H1 (cell line): ENCODE data around the gene GNGT2. TPM values are rescaled to one million over a fixed set of nuclear protein-coding genes. Genes with fewer than 3 reads are reported as not detected.

ENCODE experiments used
- CTCF ChIA-PET: fragments of 300-600 bp; sonication (Branson Sonifier 250); formaldehyde crosslinking; loops from one replicate; lab custom pipeline; 2021; ENCODE audit not compliant: partially characterized antibody; lab: Charles Lee
- POLR2A ChIA-PET: fragments of 300-600 bp; sonication (Branson Sonifier 250); formaldehyde crosslinking; loops from one replicate; lab custom pipeline; 2021; ENCODE audit warnings: inconsistent platforms; ENCODE audit not compliant: partially characterized antibody; lab: Charles Lee
- DNase-seq, 2 experiments: peaks; one replicate each; pipeline versions ENCODE4 v3.0.0 to v3.0.0-alpha.2; 2010 to 2022; ENCODE audit warnings: low spot score in 2 of 2, low read depth in 1 of 2, mixed read lengths in 1 of 2
- FAIRE-seq: peaks from 2 replicates; lab custom pipeline; 2011; peaks lifted over from hg19 to GRCh38; lab: Jason Lieb, UNC
- H2AFZ ChIP-seq: 2 replicates; pipeline ENCODE4 v1.8.1; 2012; ENCODE audit warnings: low read length, inconsistent platforms
- H2AK5ac ChIP-seq: 2 replicates; pipeline ENCODE4 v1.6.1; 2013; ENCODE audit warnings: low read depth, low read length
- H2BK120ac ChIP-seq: replicated peaks from 2 replicates; pipeline ENCODE3; 2013; ENCODE audit warnings: low read depth, low read length, inconsistent platforms
- H2BK12ac ChIP-seq: 2 replicates; pipeline ENCODE4 v1.6.1; 2013; ENCODE audit warnings: low read depth, low read length
- H2BK15ac ChIP-seq: 2 replicates; pipeline ENCODE4 v1.6.1; 2013; ENCODE audit warnings: low read length
- H2BK20ac ChIP-seq: 2 replicates; pipeline ENCODE4 v1.6.1; 2013; ENCODE audit warnings: low read length
- H2BK5ac ChIP-seq: 2 replicates; pipeline ENCODE4 v1.6.1; 2013; ENCODE audit warnings: low read depth, low read length
- H3K14ac ChIP-seq: 2 replicates; pipeline ENCODE4 v1.6.1; 2013; ENCODE audit warnings: inconsistent platforms; ENCODE audit not compliant: insufficient read length
- H3K18ac ChIP-seq: 2 replicates; pipeline ENCODE4 v1.6.1; 2013; ENCODE audit warnings: low read length; ENCODE audit errors: extremely low read depth
- H3K23ac ChIP-seq: 2 replicates; pipeline ENCODE4 v1.6.1; 2013; ENCODE audit warnings: inconsistent platforms; ENCODE audit not compliant: insufficient read length
- H3K23me2 ChIP-seq: 2 replicates; pipeline ENCODE4 v1.6.1; 2013; ENCODE audit warnings: low read depth, low read length
- H3K27ac ChIP-seq: 2 replicates; pipeline ENCODE4 v1.6.1; 2011; ENCODE audit warnings: low read depth, low read length, inconsistent platforms
- H3K27me3 ChIP-seq, 4 experiments: replicated peaks in 1 of 4; 1 replicate in 1 of 4; 2 replicates in 3 of 4; pipeline versions ENCODE4 v1.6.1 to v1.8.1; 2011 to 2013; ENCODE audit warnings: low read length in 3 of 4, mild to moderate bottlenecking in 3 of 4, inconsistent platforms in 2 of 4, mixed read lengths in 2 of 4, moderate library complexity in 1 of 4; ENCODE audit not compliant: control insufficient read depth in 3 of 4, insufficient read depth in 3 of 4; ENCODE audit errors: extremely low read depth in 1 of 4
- H3K36me3 ChIP-seq, 4 experiments: 2 replicates each; pipeline versions ENCODE4 v1.6.1 to v1.8.1; 2011 to 2013; ENCODE audit warnings: mild to moderate bottlenecking in 4 of 4, low read length in 3 of 4, moderate library complexity in 2 of 4, control low read depth in 1 of 4, inconsistent platforms in 1 of 4; ENCODE audit not compliant: insufficient read depth in 4 of 4, control insufficient read depth in 2 of 4
- H3K4ac ChIP-seq: replicated peaks from 2 replicates; pipeline ENCODE3; 2013; ENCODE audit warnings: low read length, low read depth, mixed read lengths, inconsistent platforms; ENCODE audit not compliant: insufficient read length
- H3K4me1 ChIP-seq, 4 experiments: replicated peaks in 1 of 4; 1 replicate in 1 of 4; 2 replicates in 3 of 4; pipeline versions ENCODE4 v1.6.1 to v1.8.1; 2011 to 2013; ENCODE audit warnings: low read length in 3 of 4, inconsistent platforms in 2 of 4, mixed read lengths in 1 of 4; ENCODE audit not compliant: insufficient read depth in 4 of 4, control insufficient read depth in 3 of 4
- H3K4me2 ChIP-seq, 2 experiments: 2 replicates each; pipeline versions ENCODE4 v1.6.1 to v1.8.1; 2011 to 2013; ENCODE audit warnings: low read depth in 2 of 2, low read length in 2 of 2, control low read depth in 1 of 2, inconsistent platforms in 1 of 2, mild to moderate bottlenecking in 1 of 2; ENCODE audit not compliant: insufficient read depth in 1 of 2
- H3K4me3 ChIP-seq, 4 experiments: fragments of 200-600, 300-600 bp in 1 of 4; sonication (generic), shearing (Covaris generic), sonication (Bioruptor Twin) in 1 of 4; 2 replicates each; pipeline versions ENCODE4 v1.5.1 to v1.8.1; 2011 to 2016; ENCODE audit warnings: low read length in 4 of 4, low read depth in 3 of 4, control low read depth in 2 of 4, inconsistent platforms in 2 of 4, mild to moderate bottlenecking in 2 of 4, mixed read lengths in 1 of 4, moderate library complexity in 1 of 4; ENCODE audit not compliant: insufficient read depth in 2 of 4; ENCODE audit errors: extremely low read depth in 1 of 4
- H3K56ac ChIP-seq: replicated peaks from 2 replicates; pipeline ENCODE3; 2013; ENCODE audit warnings: low read depth, mild to moderate bottlenecking, mixed read lengths, low read length, inconsistent platforms; ENCODE audit not compliant: insufficient read length
- H3K79me1 ChIP-seq: 2 replicates; pipeline ENCODE4 v1.6.1; 2013; ENCODE audit warnings: low read depth, low read length, control low read depth
- H3K79me2 ChIP-seq, 2 experiments: 2 replicates each; pipeline versions ENCODE4 v1.6.1 to v1.8.1; 2012 to 2013; ENCODE audit warnings: low read length in 2 of 2, mild to moderate bottlenecking in 2 of 2, inconsistent platforms in 1 of 2; ENCODE audit not compliant: insufficient read depth in 2 of 2, control insufficient read depth in 1 of 2
- H3K9ac ChIP-seq, 4 experiments: replicated peaks in 1 of 4; 1 replicate in 1 of 4; 2 replicates in 3 of 4; pipeline versions ENCODE4 v1.6.1 to v1.8.1; 2011 to 2013; ENCODE audit warnings: low read depth in 3 of 4, low read length in 3 of 4, control low read depth in 2 of 4, mild to moderate bottlenecking in 2 of 4, moderate library complexity in 2 of 4, inconsistent platforms in 1 of 4; ENCODE audit errors: extremely low read depth in 1 of 4
- H3K9me3 ChIP-seq, 2 experiments: 2 replicates each; pipeline versions ENCODE4 v1.6.1 to v1.8.1; 2012 to 2013; ENCODE audit warnings: mild to moderate bottlenecking in 2 of 2, moderate library complexity in 2 of 2, control low read depth in 1 of 2, inconsistent platforms in 1 of 2, low read depth in 1 of 2, low read length in 1 of 2, mixed read lengths in 1 of 2; ENCODE audit not compliant: insufficient read depth in 2 of 2
- H4K20me1 ChIP-seq, 2 experiments: replicated peaks in 1 of 2; 2 replicates each; pipeline versions ENCODE3 to v1.8.1; 2011 to 2013; ENCODE audit warnings: inconsistent platforms in 2 of 2, low read length in 2 of 2, mild to moderate bottlenecking in 1 of 2; ENCODE audit not compliant: insufficient read depth in 2 of 2, control insufficient read depth in 1 of 2
- H4K5ac ChIP-seq: 2 replicates; pipeline ENCODE4 v1.6.1; 2013; ENCODE audit warnings: low read length, low read depth, mixed read lengths, inconsistent platforms; ENCODE audit not compliant: insufficient read length
- H4K8ac ChIP-seq: 2 replicates; pipeline ENCODE4 v1.8.0; 2013; ENCODE audit warnings: mild to moderate bottlenecking, moderate library complexity, low read length, inconsistent platforms; ENCODE audit not compliant: insufficient read depth; ENCODE audit errors: extremely low read depth
- H4K91ac ChIP-seq: replicated peaks from 2 replicates; pipeline ENCODE3; 2013; ENCODE audit warnings: low read length, mixed read lengths, inconsistent platforms; ENCODE audit not compliant: insufficient read length
- BRCA1 ChIP-seq: IDR thresholded peaks from 2 replicates; pipeline ENCODE4 v1.6.1; 2012; ENCODE audit warnings: low read depth, low read length, improper control_type of control experiment
- GTF2F1 ChIP-seq: IDR thresholded peaks from 2 replicates; pipeline ENCODE4 v1.6.1; 2012; ENCODE audit warnings: low read depth, low read length, improper control_type of control experiment, borderline replicate concordance
- HDAC6 ChIP-seq: IDR thresholded peaks from one replicate; pipeline ENCODE4 v1.7.1; 2012; ENCODE audit warnings: low read depth, mild to moderate bottlenecking, inconsistent platforms, low read length, moderate library complexity
- KDM4A ChIP-seq: IDR thresholded peaks from one replicate; pipeline ENCODE4 v1.7.1; 2012; ENCODE audit warnings: low read depth, mild to moderate bottlenecking, moderate library complexity, low read length, inconsistent platforms; ENCODE audit not compliant: severe bottlenecking
- KDM5A ChIP-seq: fragments of 200-600 bp; IDR thresholded peaks from 2 replicates; pipeline ENCODE4 v1.7.1; 2012; ENCODE audit warnings: mild to moderate bottlenecking, low read length, inconsistent platforms, mixed read lengths
- RFX5 ChIP-seq: IDR thresholded peaks from 2 replicates; pipeline ENCODE4 v1.6.1; 2011; ENCODE audit warnings: low read depth, low read length, improper control_type of control experiment, borderline replicate concordance
- SIX5 ChIP-seq: IDR thresholded peaks from 2 replicates; pipeline ENCODE4 v1.6.1; 2011; ENCODE audit warnings: mild to moderate bottlenecking, low read depth, low read length
- SRF ChIP-seq: IDR thresholded peaks from 2 replicates; pipeline ENCODE4 v1.6.1; 2011; ENCODE audit warnings: mild to moderate bottlenecking, low read depth, low read length, moderate library complexity
- SUZ12 ChIP-seq: fragments of 200-600 bp; sonication (generic); IDR thresholded peaks from 2 replicates; pipeline ENCODE4 v1.6.1; 2012; ENCODE audit warnings: mild to moderate bottlenecking, inconsistent platforms, low read length, moderate library complexity, mixed read lengths
- TAF1 ChIP-seq: IDR thresholded peaks from 2 replicates; pipeline ENCODE4 v1.6.1; 2011; ENCODE audit warnings: mild to moderate bottlenecking, low read depth, low read length
- WGBS, 2 experiments: shearing (Covaris generic) in 1 of 2; methylation state at CpG; one replicate each; pipeline versions ENCODE4 v1.1.6 to v1.1.7; 2013 to 2015; ENCODE audit warnings: low lambda C conversion rate in 2 of 2, mixed read lengths in 2 of 2, inconsistent platforms in 1 of 2, low coverage in 1 of 2, missing lambda C conversion rate in 1 of 2; ENCODE audit not compliant: insufficient replicate concordance in 2 of 2, insufficient coverage in 1 of 2, insufficient read length in 1 of 2; ENCODE audit errors: extremely low coverage in 1 of 2, missing lambda C conversion rate in 1 of 2; 5-methylcytosine and 5-hydroxymethylcytosine counted together
- polyA plus RNA-seq, 7 experiments: library from polyadenylated mRNA; depleted of rRNA in 3 of 7; stranded (reverse) in 5 of 7; unstranded in 2 of 7; fragments of >200 nt in 5 of 7; fragments of 200-250 nt in 2 of 7; gene quantifications; 1 replicate in 5 of 7; 2 replicates in 1 of 7; 4 replicates in 1 of 7; pipeline versions ENCODE4 v1.2.1 to v1.2.3, GENCODE V29; 2011 to 2013; ENCODE audit warnings: missing spikeins in 2 of 7, mixed read lengths in 2 of 7
- total RNA-seq: library from RNA; stranded (reverse); fragmentation: NEBNext Ultra II Directional; extraction: Animal tissue kit (Norgen Biotek cat#: 25700); gene quantifications from 2 replicates; pipeline ENCODE4 v1.2.1, GENCODE V29; 2021

Gene GNGT2
- total and polyA plus RNA-seq, 2 of the 8 experiments (the other 6 are each of a cell fraction or from before 2014, with no cell fraction given) = 1.3 to 1.4 TPM

DNA sequence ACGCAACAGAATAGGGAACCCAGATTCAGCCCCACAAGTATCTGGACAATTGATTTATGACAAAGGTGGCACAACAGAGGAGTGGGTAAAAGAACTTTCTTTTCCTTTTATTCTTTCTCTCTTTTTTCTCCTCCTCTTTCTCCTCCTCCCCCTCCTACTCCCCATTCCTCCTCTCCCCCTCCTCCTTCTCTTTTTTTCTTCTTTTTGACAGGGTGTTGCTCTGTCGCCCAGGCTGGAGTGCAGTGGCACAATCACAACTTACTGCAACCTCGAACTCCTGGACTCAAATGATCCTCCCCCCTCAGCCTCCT lies 16.1 kb downstream of the GNGT2 start:
- 68% methylated on average over 3 of the region's 3 CpGs; no CpG with 5 or more reads in 1 of the 2 experiments for WGBS, 2 experiments
- no peaks in the 10 kb centered on the region for H3K79me2 ChIP-seq
- FAIRE-seq (no peak), DNase-seq (no peak)
- TF ChIP-seq SRF (no peak), RFX5 (no peak), SUZ12 (no peak), GTF2F1 (no peak), BRCA1 (no peak), SIX5 (no peak), KDM4A (no peak), TAF1 (no peak), KDM5A (no peak), HDAC6 (no peak)
- TF ChIP-seq, all 59 proteins: peak for 0
- no peak overlapping the region for H4K8ac ChIP-seq
- peak overlapping the region; percentile 86 to 99 for H3K4me2 ChIP-seq
- no peaks in the 10 kb centered on the region for H3K9me3 ChIP-seq
- no peak overlapping the region for H4K5ac ChIP-seq
- no peak overlapping the region for H3K27ac ChIP-seq
- H3K79me1 ChIP-seq = no peaks in the 10 kb centered on the region
- POLR2A ChIA-PET = interaction anchor here (1.4 to 3.8 kb wide), 5 partner anchors 14 to 31 kb away, joined by 3 to 13 read pairs (median 4); partner anchors contain the start of genes ABI3 and GNGT2
- no peak overlapping the region for H3K4ac ChIP-seq
- H2BK120ac ChIP-seq = no peak overlapping the region
- H2BK12ac ChIP-seq = 0 out of 2 replicates have a peak overlapping the region, but pooled peaks have one; percentile 6
- peak overlapping the region; percentile 78 to 97 (median 95); a peak in 6 of 8 replicates for H3K4me3 ChIP-seq
- no peaks in the 10 kb centered on the region for H4K20me1 ChIP-seq
- H3K23me2 ChIP-seq = peaks cover 13% of the 10 kb centered on the region
- H2AK5ac ChIP-seq = no peak overlapping the region
- no peak overlapping the region for H3K18ac ChIP-seq
- H3K14ac ChIP-seq = no peak overlapping the region
- H2BK20ac ChIP-seq = no peak overlapping the region
- H3K9ac ChIP-seq = peak overlapping the region in 1 of 4 experiments; percentile 76; a peak in 2 of 7 replicates
- H4K91ac ChIP-seq = no peak overlapping the region
- H2AFZ ChIP-seq = peak overlapping the region; percentile 99
- H3K56ac ChIP-seq = no peak overlapping the region
- no peaks in the 10 kb centered on the region for H3K36me3 ChIP-seq
- H2BK15ac ChIP-seq = 0 out of 2 replicates have a peak overlapping the region, but pooled peaks have one; percentile 19
- CTCF ChIA-PET = interaction anchor here (0.6 to 2.4 kb wide), 8 partner anchors 14 to 834 kb away, joined by 3 to 6 read pairs (median 4); no protein-coding TSS in a partner anchor
- H3K4me1 ChIP-seq = peaks cover 0 to 3% (median 1%) of the 10 kb centered on the region in 4 experiments; a peak in 1 of 7 replicates
- H3K27me3 ChIP-seq = no peaks in the 10 kb centered on the region; a peak in 1 of 7 replicates
- H3K23ac ChIP-seq = no peak overlapping the region
- no peak overlapping the region for H2BK5ac ChIP-seq
